ENCODE data around the gene CCL4.

- TF ChIP-seq, protein P1, sequence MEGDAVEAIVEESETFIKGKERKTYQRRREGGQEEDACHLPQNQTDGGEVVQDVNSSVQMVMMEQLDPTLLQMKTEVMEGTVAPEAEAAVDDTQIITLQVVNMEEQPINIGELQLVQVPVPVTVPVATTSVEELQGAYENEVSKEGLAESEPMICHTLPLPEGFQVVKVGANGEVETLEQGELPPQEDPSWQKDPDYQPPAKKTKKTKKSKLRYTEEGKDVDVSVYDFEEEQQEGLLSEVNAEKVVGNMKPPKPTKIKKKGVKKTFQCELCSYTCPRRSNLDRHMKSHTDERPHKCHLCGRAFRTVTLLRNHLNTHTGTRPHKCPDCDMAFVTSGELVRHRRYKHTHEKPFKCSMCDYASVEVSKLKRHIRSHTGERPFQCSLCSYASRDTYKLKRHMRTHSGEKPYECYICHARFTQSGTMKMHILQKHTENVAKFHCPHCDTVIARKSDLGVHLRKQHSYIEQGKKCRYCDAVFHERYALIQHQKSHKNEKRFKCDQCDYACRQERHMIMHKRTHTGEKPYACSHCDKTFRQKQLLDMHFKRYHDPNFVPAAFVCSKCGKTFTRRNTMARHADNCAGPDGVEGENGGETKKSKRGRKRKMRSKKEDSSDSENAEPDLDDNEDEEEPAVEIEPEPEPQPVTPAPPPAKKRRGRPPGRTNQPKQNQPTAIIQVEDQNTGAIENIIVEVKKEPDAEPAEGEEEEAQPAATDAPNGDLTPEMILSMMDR (IDR thresholded peaks at IDR 0.05; ENCODE audit: insufficient read depth, low read depth, low read length) = no peak
- TF ChIP-seq EZH2 (IDR thresholded peaks at IDR 0.05; ENCODE audit: insufficient read depth, low read length) = no peak
Observed at GRCh38 chr17:36088670-36089338, 14.8 kb upstream of the CCL4 start.

Measured in astrocyte (in vitro differentiated cells and primary cell).